Measurements from ENCODE around the gene RASA3. TPM values are rescaled to one million over a fixed set of nuclear protein-coding genes. Genes with fewer than 3 reads are reported as not detected.

The RASA3 gene
- total and polyA plus RNA-seq, 2 of the 8 experiments (the other 6 are each of a cell fraction or from before 2014, with no cell fraction given), result 7.5 to 21.9 TPM

DNA sequence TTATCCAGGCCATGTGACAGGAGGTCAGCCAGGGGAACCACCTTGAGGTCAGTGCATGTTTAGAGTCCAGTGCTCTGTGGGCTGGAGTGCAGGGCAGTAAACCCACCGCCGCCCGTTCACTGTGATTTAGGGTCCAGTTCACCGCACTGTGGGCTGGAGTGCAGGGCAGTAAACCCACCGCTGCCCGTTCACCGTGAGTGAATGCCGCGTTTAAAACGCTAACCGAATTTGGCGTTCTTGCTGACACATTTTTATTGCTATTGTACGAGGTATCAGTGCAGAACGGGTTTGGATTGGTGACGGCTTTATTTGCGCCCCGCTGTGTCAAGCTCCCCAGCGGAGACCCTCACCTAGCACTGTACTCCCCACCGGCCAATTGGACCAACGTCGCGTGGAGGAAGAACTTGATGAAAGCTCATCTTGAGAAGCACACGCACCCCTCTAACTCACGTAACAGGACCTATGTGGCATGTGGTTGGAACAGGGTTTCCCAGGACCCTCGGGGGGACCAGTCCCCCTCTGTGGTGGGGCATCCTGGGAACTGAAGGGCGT lies 186.5 kb downstream of the RASA3 start:
- Histone ChIP-seq H3K14ac (ENCODE audit: insufficient read length) (no peak overlapping the region), H4K5ac (ENCODE audit: insufficient read length, low read depth, low read length) (no peak overlapping the region), H2BK15ac (ENCODE audit: low read length) (no peak overlapping the region), H4K20me1 (replicated peaks in 1 of 2; ENCODE audit: control insufficient read depth in 1 of 2, insufficient read depth in 2 of 2, low read length in 2 of 2) (no peaks in the 10 kb centered on the region), H3K27me3 (replicated peaks in 1 of 4; ENCODE audit: control insufficient read depth in 3 of 4, extremely low read depth in 1 of 4, insufficient read depth in 3 of 4, low read length in 3 of 4) (no peaks in the 10 kb centered on the region), H3K23me2 (ENCODE audit: low read depth, low read length) (no peaks in the 10 kb centered on the region), H3K79me2 (ENCODE audit: control insufficient read depth in 1 of 2, insufficient read depth in 2 of 2, low read length in 2 of 2) (no peaks in the 10 kb centered on the region), H2BK5ac (ENCODE audit: low read depth, low read length) (no peak overlapping the region), H3K27ac (ENCODE audit: low read depth, low read length) (no peak overlapping the region), H3K4ac (replicated peaks; ENCODE audit: insufficient read length, low read depth, low read length) (no peak overlapping the region), H3K36me3 (ENCODE audit: control insufficient read depth in 2 of 4, insufficient read depth in 4 of 4, low read length in 3 of 4) (no peaks in the 10 kb centered on the region), H3K18ac (ENCODE audit: extremely low read depth, low read length) (no peak overlapping the region), H3K4me2 (ENCODE audit: insufficient read depth in 1 of 2, low read depth in 2 of 2, low read length in 2 of 2) (no peak overlapping the region), H3K4me1 (replicated peaks in 1 of 4; ENCODE audit: control insufficient read depth in 3 of 4, insufficient read depth in 4 of 4, low read length in 3 of 4) (no peaks in the 10 kb centered on the region; a peak in 1 of 7 replicates), H3K9me3 (ENCODE audit: insufficient read depth in 2 of 2, low read depth in 1 of 2, low read length in 1 of 2) (no peaks in the 10 kb centered on the region), H3K79me1 (ENCODE audit: low read depth, low read length) (no peaks in the 10 kb centered on the region), H3K9ac (replicated peaks in 1 of 4; ENCODE audit: extremely low read depth in 1 of 4, low read depth in 3 of 4, low read length in 3 of 4) (no peak overlapping the region), H2BK12ac (ENCODE audit: low read depth, low read length) (no peak overlapping the region), H3K23ac (ENCODE audit: insufficient read length) (no peak overlapping the region), H4K91ac (replicated peaks; ENCODE audit: insufficient read length, low read length) (no peak overlapping the region), H4K8ac (ENCODE audit: extremely low read depth, insufficient read depth, low read length) (peak overlapping the region; percentile 85), H2BK120ac (replicated peaks; ENCODE audit: low read depth, low read length) (no peak overlapping the region), H2BK20ac (ENCODE audit: low read length) (no peak overlapping the region), H3K4me3 (ENCODE audit: extremely low read depth in 1 of 4, insufficient read depth in 2 of 4, low read depth in 3 of 4, low read length in 4 of 4) (no peak overlapping the region), H2AK5ac (ENCODE audit: low read depth, low read length) (no peak overlapping the region), H3K56ac (replicated peaks; ENCODE audit: insufficient read length, low read depth, low read length) (no peak overlapping the region), H2AFZ (ENCODE audit: low read length) (no peak overlapping the region)
- CTCF ChIA-PET (ENCODE audit: partially characterized antibody), result interaction anchor here (1.1 to 3.3 kb wide), 6 partner anchors 8 to 344 kb away, joined by 3 to 13 read pairs (median 4); no protein-coding TSS in a partner anchor
- 84% methylated on average over 26 of the region's 26 CpGs; no CpG with 5 or more reads in 1 of the 2 experiments for WGBS, 2 experiments (ENCODE audit: extremely low coverage in 1 of 2, insufficient coverage in 1 of 2, insufficient read length in 1 of 2, insufficient replicate concordance in 2 of 2, low coverage in 1 of 2, low lambda C conversion rate in 2 of 2, missing lambda C conversion rate in 1 of 2)
- DNase-seq (ENCODE audit: low read depth in 1 of 2, low spot score in 2 of 2) (no peak), FAIRE-seq (no peak)
- POLR2A ChIA-PET (ENCODE audit: partially characterized antibody), result no interaction called here
- TF ChIP-seq HDAC6 (IDR thresholded peaks at IDR 0.05; ENCODE audit: low read depth, low read length) (no peak), JUN (IDR thresholded peaks at IDR 0.05; ENCODE audit: low read depth, low read length) (no peak), BCL11A (IDR thresholded peaks at IDR 0.05; ENCODE audit: low read depth in 2 of 2, low read length in 2 of 2) (no peak), POU5F1 (IDR thresholded peaks at IDR 0.05; ENCODE audit: low read depth, low read length) (no peak), POLR2A (IDR thresholded peaks at IDR 0.05; ENCODE audit: control extremely low read depth in 1 of 2, low read depth in 2 of 2, low read length in 2 of 2) (no peak), RNF2 (IDR thresholded peaks at IDR 0.05; ENCODE audit: borderline replicate concordance, low read depth, low read length, missing control alignments, poor library complexity, severe bottlenecking) (no peak), CTBP2 (IDR thresholded peaks at IDR 0.05; ENCODE audit: borderline replicate concordance, insufficient read depth, insufficient read length, low read length) (no peak), CHD2 (IDR thresholded peaks at IDR 0.05; ENCODE audit: low read length) (no peak), SIX5 (IDR thresholded peaks at IDR 0.05; ENCODE audit: low read depth, low read length) (no peak), TAF1 (IDR thresholded peaks at IDR 0.05; ENCODE audit: low read depth, low read length) (no peak), SIN3A (conservative IDR thresholded peaks at IDR 0.05 in 1 of 2, IDR thresholded peaks at IDR 0.05 in 1 of 2; ENCODE audit: low read depth in 1 of 2, low read length in 2 of 2) (no peak), KDM5A (IDR thresholded peaks at IDR 0.05; ENCODE audit: low read length) (no peak)
- TF ChIP-seq, protein P1, sequence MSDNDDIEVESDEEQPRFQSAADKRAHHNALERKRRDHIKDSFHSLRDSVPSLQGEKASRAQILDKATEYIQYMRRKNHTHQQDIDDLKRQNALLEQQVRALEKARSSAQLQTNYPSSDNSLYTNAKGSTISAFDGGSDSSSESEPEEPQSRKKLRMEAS (IDR thresholded peaks at IDR 0.05), result no peak
